SK-N-SH (cell line): ENCODE measurements around the gene CRTC2. TPM values are rescaled to one million over a fixed set of nuclear protein-coding genes. Genes with fewer than 3 reads are reported as not detected.
"Not testable (repeated sequence)": the region's sequence is repeated elsewhere in the genome, so short reads cannot be mapped to it uniquely, and the experiment has no call there.

Experiments
- CTCF ChIA-PET: fragments of 300-600, 350-600 bp; formaldehyde crosslinking; extraction: SDS; loops from one replicate; lab custom pipeline; 2021; lab: Yijun Ruan, JAX
- POLR2A ChIA-PET: fragments of 350-600 bp; sonication (Branson Sonifier 250); formaldehyde crosslinking; extraction: SDS; loops from one replicate; lab custom pipeline; 2020; ENCODE audit warnings: antibody characterized with exemption, inconsistent platforms; lab: Yijun Ruan, JAX
- DNase-seq: peaks from one replicate; pipeline ENCODE4 v3.0.0; 2012
- H2AFZ ChIP-seq: fragments of 200-600 bp; sonication (generic); 2 replicates; pipeline ENCODE4 v1.8.1; 2016; ENCODE audit warnings: antibody characterized with exemption, mild to moderate bottlenecking, low read depth
- H3F3A ChIP-seq: fragments of 200-600 bp; sonication (generic); replicated peaks from 2 replicates; pipeline ENCODE3; 2016; ENCODE audit warnings: antibody characterized with exemption, mild to moderate bottlenecking; ENCODE audit not compliant: insufficient read depth
- H3K27ac ChIP-seq, 2 experiments: fragments of 200-500 bp in 1 of 2; fragments of 200-600 bp in 1 of 2; sonication (Bioruptor generic) in 1 of 2; sonication (generic), shearing (Covaris generic) in 1 of 2; 2 replicates each; pipeline versions ENCODE4 v1.5.1 to v1.6.1; 2014 to 2016; ENCODE audit warnings: low read depth in 2 of 2, inconsistent platforms in 1 of 2, low read length in 1 of 2, mild to moderate bottlenecking in 1 of 2, mixed read lengths in 1 of 2
- H3K27me3 ChIP-seq: fragments of 200-600 bp; sonication (generic), shearing (Covaris generic); 2 replicates; pipeline ENCODE4 v1.6.1; 2016; ENCODE audit warnings: mixed run types; ENCODE audit not compliant: insufficient read depth
- H3K36me3 ChIP-seq, 2 experiments: fragments of 200-500 bp in 1 of 2; fragments of 200-600 bp in 1 of 2; sonication (Bioruptor generic) in 1 of 2; sonication (generic) in 1 of 2; replicated peaks in 1 of 2; 2 replicates each; pipeline versions ENCODE3 to v1.5.1; 2014 to 2016; ENCODE audit warnings: low read length in 1 of 2, mild to moderate bottlenecking in 1 of 2; ENCODE audit not compliant: insufficient read depth in 2 of 2, control insufficient read depth in 1 of 2
- H3K4me1 ChIP-seq, 2 experiments: fragments of 200-500 bp in 1 of 2; fragments of 200-600 bp in 1 of 2; sonication (Bioruptor generic) in 1 of 2; sonication (generic), shearing (Covaris generic) in 1 of 2; 2 replicates each; pipeline versions ENCODE4 v1.5.1 to v1.6.1; 2014 to 2016; ENCODE audit warnings: low read depth in 1 of 2, low read length in 1 of 2, mixed run types in 1 of 2; ENCODE audit not compliant: insufficient read depth in 2 of 2, control insufficient read depth in 1 of 2
- H3K4me2 ChIP-seq: fragments of 200-600 bp; sonication (generic), shearing (Covaris generic); 2 replicates; pipeline ENCODE4 v1.6.1; 2017; ENCODE audit warnings: mixed run types
- H3K4me3 ChIP-seq, 2 experiments: fragments of 200-500 bp in 1 of 2; fragments of 200-600 bp in 1 of 2; sonication (Bioruptor generic) in 1 of 2; sonication (generic), shearing (Covaris generic) in 1 of 2; 2 replicates each; pipeline versions ENCODE4 v1.5.1 to v1.8.1; 2014 to 2016; ENCODE audit warnings: low read depth in 2 of 2, inconsistent platforms in 1 of 2, low read length in 1 of 2, mild to moderate bottlenecking in 1 of 2, mixed read lengths in 1 of 2, moderate library complexity in 1 of 2
- H3K79me2 ChIP-seq: fragments of 200-600 bp; sonication (generic); 2 replicates; pipeline ENCODE4 v1.8.1; 2017; ENCODE audit warnings: mild to moderate bottlenecking; ENCODE audit not compliant: insufficient read depth
- H3K9ac ChIP-seq: fragments of 200-600 bp; sonication (generic); 2 replicates; pipeline ENCODE4 v1.6.1; 2017; ENCODE audit warnings: mixed run types
- H3K9me2 ChIP-seq: fragments of 200-600 bp; sonication (generic); 2 replicates; pipeline ENCODE4 v1.6.1; 2017; ENCODE audit warnings: mixed run types
- H3K9me3 ChIP-seq: fragments of 200-600 bp; sonication (generic); 2 replicates; pipeline ENCODE4 v1.6.1; 2017; ENCODE audit warnings: mixed run types, mild to moderate bottlenecking, moderate library complexity
- H4K20me1 ChIP-seq: fragments of 200-600 bp; sonication (generic); 2 replicates; pipeline ENCODE4 v1.6.1; 2017; ENCODE audit warnings: mild to moderate bottlenecking, mixed run types; ENCODE audit not compliant: insufficient read depth
- EP300 ChIP-seq, 2 experiments: IDR thresholded peaks; 2 replicates each; pipeline versions ENCODE4 v1.4.0 to v1.6.1; 2012; ENCODE audit warnings: borderline replicate concordance in 1 of 2, low read depth in 1 of 2, low read length in 1 of 2
- EZH2phosphoT487 ChIP-seq: fragments of 200-600 bp; sonication (generic); IDR thresholded peaks from 2 replicates; pipeline ENCODE4 v1.6.1; 2017; ENCODE audit warnings: low read depth, mixed run types, mild to moderate bottlenecking, antibody characterized with exemption, moderate library complexity, borderline replicate concordance
- GATA2 ChIP-seq: sonication (generic); formaldehyde crosslinking; IDR thresholded peaks from 2 replicates; pipeline ENCODE4 v1.5.0; 2020; ENCODE audit warnings: mild to moderate bottlenecking, missing genetic modification reagents
- MEF2A ChIP-seq: IDR thresholded peaks from 2 replicates; pipeline ENCODE4 v1.4.0; 2012; ENCODE audit warnings: low read depth, borderline replicate concordance
- NFIC ChIP-seq: IDR thresholded peaks from 2 replicates; pipeline ENCODE4 v1.4.0; 2012; ENCODE audit warnings: borderline replicate concordance
- NRF1 ChIP-seq: IDR thresholded peaks from 2 replicates; pipeline ENCODE4 v1.6.1; 2012; ENCODE audit warnings: low read depth, mild to moderate bottlenecking, low read length
- PBX3 ChIP-seq: IDR thresholded peaks from 2 replicates; pipeline ENCODE4; 2012
- RCOR1 ChIP-seq: fragments of 150-350 bp; IDR thresholded peaks from 2 replicates; pipeline ENCODE4 v1.6.1; 2017; ENCODE audit warnings: antibody characterized with exemption, low read length
- SMC3 ChIP-seq: IDR thresholded peaks from 2 replicates; pipeline ENCODE4 v1.6.1; 2012; ENCODE audit warnings: low read depth, low read length, improper control_type of control experiment
- TAF1 ChIP-seq: IDR thresholded peaks from 2 replicates; pipeline ENCODE4 v1.6.1; 2012; ENCODE audit warnings: low read depth, mild to moderate bottlenecking, low read length, moderate library complexity, borderline replicate concordance
- TCF12 ChIP-seq: IDR thresholded peaks from 2 replicates; pipeline ENCODE4 v1.4.0; 2012
- USF2 ChIP-seq: fragments of 150-350 bp; IDR thresholded peaks from 2 replicates; pipeline ENCODE4 v1.6.1; 2017; ENCODE audit warnings: antibody characterized with exemption, low read length, low read depth, borderline replicate concordance
- YY1 ChIP-seq: IDR thresholded peaks from 2 replicates; pipeline ENCODE4 v1.4.0; 2012; ENCODE audit warnings: low read depth, mild to moderate bottlenecking
- WGBS: methylation state at CpG from one replicate; pipeline ENCODE4 v1.1.6; 2017; ENCODE audit warnings: low lambda C conversion rate; 5-methylcytosine and 5-hydroxymethylcytosine counted together
- polyA plus RNA-seq, 3 experiments: library from polyadenylated mRNA; depleted of rRNA; stranded (reverse); fragments of >200 nt; gene quantifications; 2 replicates each; pipeline ENCODE4 v1.2.3, GENCODE V29; 2012

CRTC2 gene
- polyA plus RNA-seq, 1 of the 3 experiments (the other 2 are of a cell fraction), result 25.5 TPM

- TF ChIP-seq SMC3, result no peak
- TF ChIP-seq USF2, result no peak
These were observed 25.9 kb upstream of the CRTC2 start (continued) for GRCh38 chr1:153984123-153984894.

GRCh38 chr1:153981735-153982134 lies 23.3 kb upstream of the CRTC2 start:
- not testable (repeated sequence) for H3K9me2 ChIP-seq, H3K27me3 ChIP-seq, H3K9me3 ChIP-seq, H4K20me1 ChIP-seq, H3K4me2 ChIP-seq, H2AFZ ChIP-seq, DNase-seq, H3K9ac ChIP-seq, H3K4me3 ChIP-seq, H3K27ac ChIP-seq
- ChIA-PET POLR2A (interaction anchor here (2.1 kb wide), 1 partner anchor 9 kb away, joined by 11 read pairs; the partner anchor contains the start of gene RPS27), CTCF (interaction anchor here (1.3 kb wide), 1 partner anchor 185 kb away, joined by 3 read pairs; no protein-coding TSS in a partner anchor)
- 72% methylated on average over 2 of the region's 2 CpGs for WGBS
- Histone ChIP-seq H3K36me3 (peaks cover 15 to 39% of the 10 kb centered on the region in 2 experiments), H3K4me1 (peaks cover 11 to 21% of the 10 kb centered on the region in 2 experiments), H3K79me2 (peaks cover 37% of the 10 kb centered on the region), H3F3A (peaks cover 29% of the 10 kb centered on the region)

- H3K27me3 ChIP-seq, H4K20me1 ChIP-seq, H3K9ac ChIP-seq, H2AFZ ChIP-seq, H3K4me3 ChIP-seq, H3K9me3 ChIP-seq, H3K4me2 ChIP-seq, DNase-seq, H3K27ac ChIP-seq, H3K9me2 ChIP-seq: not testable (repeated sequence)
- Histone ChIP-seq H3K79me2 (peaks cover 32% of the 10 kb centered on the region), H3K4me1 (peaks cover 5 to 16% of the 10 kb centered on the region in 2 experiments; a peak in 3 of 4 replicates), H3K36me3 (peaks cover 29 to 51% of the 10 kb centered on the region in 2 experiments), H3F3A (peaks cover 21% of the 10 kb centered on the region)
- ChIA-PET CTCF (interaction anchor here (1.0 to 8.9 kb wide), 5 partner anchors 7 to 182 kb away, joined by 3 to 68 read pairs (median 11); partner anchors contain the start of genes CREB3L4, DENND4B and RAB13), POLR2A (interaction anchor here (0.8 to 6.6 kb wide), 3 partner anchors 12 to 14 kb away, joined by 3 to 69 read pairs (median 59); partner anchors contain the start of genes CREB3L4 and RPS27)
- 94% methylated on average over 12 of the region's 12 CpGs for WGBS
These were observed 20.7 kb upstream of the CRTC2 start for GRCh38 chr1:153979091-153979490.

GRCh38 chr1:153978274-153978909 lies 20.0 kb upstream of the CRTC2 start:
- no peaks in the 10 kb centered on the region for H3K9me3 ChIP-seq
- peaks cover 26% of the 10 kb centered on the region for H3K79me2 ChIP-seq
- peak overlapping the region; percentile 96 for H3K4me2 ChIP-seq
- 82% methylated on average over 9 of the region's 9 CpGs for WGBS
- H3K27ac ChIP-seq, result peak overlapping the region; percentile 63 to 91; a peak in 3 of 4 replicates
- peak overlapping the region; percentile 83; the same call in 1 of the 2 replicates for H3K9ac ChIP-seq
- H3K27me3 ChIP-seq, result no peaks in the 10 kb centered on the region
- no peaks in the 10 kb centered on the region for H4K20me1 ChIP-seq
- H3K4me3 ChIP-seq, result peak overlapping the region; percentile 92 to 95
- POLR2A ChIA-PET, result interaction anchor here (0.8 to 6.6 kb wide), 7 partner anchors 8 to 195 kb away, joined by 3 to 69 read pairs (median 7); partner anchors contain the start of genes CREB3L4, RAB13, RPS27 and SLC39A1
- CTCF ChIA-PET, result interaction anchor here (0.8 to 8.9 kb wide), 9 partner anchors 7 to 181 kb away, joined by 3 to 68 read pairs (median 7); partner anchors contain the start of genes CREB3L4, DENND4B, RAB13 and SLC39A1
- no peak for DNase-seq
- peaks cover 5 to 16% of the 10 kb centered on the region in 2 experiments; a peak in 2 of 4 replicates for H3K4me1 ChIP-seq
- peaks cover 34 to 49% of the 10 kb centered on the region in 2 experiments for H3K36me3 ChIP-seq
- peaks cover 21% of the 10 kb centered on the region for H3F3A ChIP-seq
- H3K9me2 ChIP-seq, result no peaks in the 10 kb centered on the region
- H2AFZ ChIP-seq, result no peak overlapping the region
- TF ChIP-seq TCF12 (no peak), EZH2phosphoT487 (no peak), TAF1 (no peak), GATA2 (CRISPR knock-in tag) (no peak), YY1 (no peak), RCOR1 (no peak), PBX3 (no peak), EP300 (IDR thresholded peaks at IDR 0.05; ENCODE audit: borderline replicate concordance in 1 of 2, low read depth in 1 of 2, low read length in 1 of 2) (no peak), MEF2A (no peak), NFIC (no peak), NRF1 (no peak)
